ENCODE data around the gene UBN2.
"Not testable (repeated sequence)": the region's sequence is repeated elsewhere in the genome, so short reads cannot be mapped to it uniquely, and the experiment has no call there.

Gene UBN2

GRCh38 chr7:139230774-139231512, at the start of gene UBN2:
Gene UBN2 (plus strand): TSS chr7:139231237. CDS start chr7:139231485, 248 bp downstream.
- peak; percentile 92 to 96 for DNase-seq

- DNase-seq, result no peak
These were observed 49.6 kb upstream of the UBN2 start for GRCh38 chr7:139181404-139181803.

- DNase-seq, result no peak
These were observed 48.7 kb upstream of the UBN2 start for GRCh38 chr7:139182363-139182762.

GRCh38 chr7:139183251-139183650, 47.8 kb upstream of the UBN2 start:
- DNase-seq, result no peak

- no peak for DNase-seq
These were observed 47.1 kb upstream of the UBN2 start for GRCh38 chr7:139183878-139184338.

- no peak for DNase-seq
These were observed 44.9 kb upstream of the UBN2 start for GRCh38 chr7:139186146-139186545.

- DNase-seq, result no peak
These were observed 41.7 kb upstream of the UBN2 start for GRCh38 chr7:139189357-139189756.

GRCh38 chr7:139192014-139192706, 38.9 kb upstream of the UBN2 start:
- no peak for DNase-seq

- no peak for DNase-seq
These were observed 30.7 kb upstream of the UBN2 start for GRCh38 chr7:139200382-139200781.

GRCh38 chr7:139203992-139204391, 27.0 kb upstream of the UBN2 start:
- no peak for DNase-seq

- DNase-seq, result no peak
These were observed 25.2 kb upstream of the UBN2 start for GRCh38 chr7:139205843-139206242.

GRCh38 chr7:139212133-139212532, 18.9 kb upstream of the UBN2 start:
- DNase-seq, result no peak

GRCh38 chr7:139213489-139213888, 17.5 kb upstream of the UBN2 start:
- not testable (repeated sequence) for DNase-seq

GRCh38 chr7:139218173-139218572, 12.9 kb upstream of the UBN2 start:
- no peak for DNase-seq

GRCh38 chr7:139224219-139224618, 6.8 kb upstream of the UBN2 start:
- DNase-seq, result no peak

- not testable (repeated sequence) for DNase-seq
These were observed 6.2 kb upstream of the UBN2 start for GRCh38 chr7:139224836-139225235.

- DNase-seq, result not testable (repeated sequence)
These were observed 5.5 kb upstream of the UBN2 start for GRCh38 chr7:139225286-139226157.

GRCh38 chr7:139226158-139226515, 4.9 kb upstream of the UBN2 start:
- not testable (repeated sequence) for DNase-seq

- not testable (repeated sequence) for DNase-seq
These were observed 4.0 kb upstream of the UBN2 start for GRCh38 chr7:139226988-139227488.

- no peak for DNase-seq
These were observed 1.0 kb upstream of the UBN2 start for GRCh38 chr7:139230023-139230422.

- no peak for DNase-seq
These were observed 608 bp upstream of the UBN2 start for GRCh38 chr7:139230484-139230773.

- peak; percentile 23 to 33 for DNase-seq
These were observed 708 bp downstream of the UBN2 start for GRCh38 chr7:139231513-139232376.

- no peak for DNase-seq
These were observed 1.3 kb downstream of the UBN2 start for GRCh38 chr7:139232377-139232717.
